IMR-90 (cell line): Measurements from ENCODE around the gene TTC7B. TPM values are rescaled to one million over a fixed set of nuclear protein-coding genes. Genes with fewer than 3 reads are reported as not detected.

Experiments used
- ATAC-seq: fragments of 200-7000 bp; cut with Tn5 transposase; 2 replicates; pipeline ENCODE4 v1.9.1; 2020; ENCODE audit warnings: low read depth, mild to moderate bottlenecking, moderate library complexity
- BruUV-seq: library from RNA; stranded (reverse); fragments of 400-500 nt; replicated peaks from 2 replicates; lab custom pipeline; 2021; lab: Mats Ljungman, UMichigan
- CTCF ChIA-PET: fragments of 300-600 bp; formaldehyde crosslinking; extraction: SDS; loops from one replicate; lab custom pipeline; 2021; ENCODE audit warnings: antibody characterized with exemption; lab: Yijun Ruan, JAX
- POLR2A ChIA-PET: fragments of 300-600 bp; sonication (Branson Sonifier 250); formaldehyde crosslinking; loops from one replicate; lab custom pipeline; 2022; ENCODE audit warnings: antibody characterized with exemption; ENCODE audit not compliant: unreplicated experiment; lab: Charles Lee
- DNase-seq: peaks from one replicate; pipeline ENCODE4 v3.0.0; 2013
- H2AFZ ChIP-seq: replicated peaks from 2 replicates; pipeline ENCODE3; 2013; ENCODE audit warnings: low read length, mild to moderate bottlenecking; ENCODE audit not compliant: poor library complexity
- H2AK5ac ChIP-seq: 2 replicates; pipeline ENCODE4 v1.6.1; 2013; ENCODE audit warnings: low read depth, low read length, inconsistent platforms
- H2AK9ac ChIP-seq: replicated peaks from 2 replicates; pipeline ENCODE3; 2013; ENCODE audit warnings: mild to moderate bottlenecking, low read depth, low read length, moderate library complexity; ENCODE audit not compliant: poor library complexity
- H2BK120ac ChIP-seq: 2 replicates; pipeline ENCODE4 v1.6.1; 2013; ENCODE audit warnings: low read depth, low read length, inconsistent platforms
- H2BK15ac ChIP-seq: 3 replicates; pipeline ENCODE4 v1.6.1; 2013; ENCODE audit warnings: low read depth, low read length, inconsistent platforms
- H2BK20ac ChIP-seq: 2 replicates; pipeline ENCODE4 v1.6.1; 2013; ENCODE audit warnings: low read depth, mild to moderate bottlenecking, inconsistent platforms, low read length, moderate library complexity
- H2BK5ac ChIP-seq: 2 replicates; pipeline ENCODE4 v1.6.1; 2013; ENCODE audit warnings: mild to moderate bottlenecking, low read depth, low read length, inconsistent platforms; ENCODE audit not compliant: poor library complexity, severe bottlenecking
- H3K14ac ChIP-seq: replicated peaks from 2 replicates; pipeline ENCODE4 v1.6.1; 2013; ENCODE audit warnings: low read depth, low read length, inconsistent platforms
- H3K18ac ChIP-seq: 2 replicates; pipeline ENCODE4 v1.6.1; 2013; ENCODE audit warnings: low read depth, low read length, control low read depth
- H3K23ac ChIP-seq: 2 replicates; pipeline ENCODE4 v1.6.1; 2013; ENCODE audit warnings: low read depth, low read length, inconsistent platforms
- H3K27ac ChIP-seq: 2 replicates; pipeline ENCODE4 v1.5.1; 2013; ENCODE audit warnings: mild to moderate bottlenecking, control low read depth, low read length; ENCODE audit not compliant: insufficient read depth
- H3K27me3 ChIP-seq: 2 replicates; pipeline ENCODE4 v1.6.1; 2013; ENCODE audit warnings: low read length; ENCODE audit not compliant: control insufficient read depth, insufficient read depth
- H3K36me3 ChIP-seq: 2 replicates; pipeline ENCODE4 v1.6.1; 2013; ENCODE audit warnings: low read length, mixed read lengths; ENCODE audit not compliant: control insufficient read depth, insufficient read depth
- H3K4ac ChIP-seq: 2 replicates; pipeline ENCODE4 v1.6.1; 2013; ENCODE audit warnings: low read depth, low read length, inconsistent platforms
- H3K4me1 ChIP-seq: 2 replicates; pipeline ENCODE4 v1.6.1; 2013; ENCODE audit warnings: low read length, mixed read lengths; ENCODE audit not compliant: control insufficient read depth, insufficient read depth
- H3K4me2 ChIP-seq: 2 replicates; pipeline ENCODE4 v1.6.1; 2013; ENCODE audit warnings: low read depth, mild to moderate bottlenecking, control low read depth, low read length, moderate library complexity
- H3K4me3 ChIP-seq: 2 replicates; pipeline ENCODE4 v1.5.1; 2013; ENCODE audit warnings: low read depth, mild to moderate bottlenecking, control low read depth, low read length, moderate library complexity; ENCODE audit not compliant: insufficient read depth
- H3K56ac ChIP-seq: 2 replicates; pipeline ENCODE4 v1.6.1; 2013; ENCODE audit warnings: low read length, inconsistent platforms; ENCODE audit not compliant: insufficient read depth; ENCODE audit errors: extremely low read depth
- H3K79me1 ChIP-seq, 2 experiments: 2 replicates each; pipeline ENCODE4 v1.6.1; 2013; ENCODE audit warnings: low read length in 2 of 2, inconsistent platforms in 1 of 2, low read depth in 1 of 2
- H3K9ac ChIP-seq: 2 replicates; pipeline ENCODE4 v1.6.1; 2013; ENCODE audit warnings: low read depth, low read length, control low read depth
- H3K9me1 ChIP-seq: 2 replicates; pipeline ENCODE4 v1.6.1; 2013; ENCODE audit warnings: low read length, inconsistent platforms; ENCODE audit not compliant: insufficient read depth
- H3K9me3 ChIP-seq: 2 replicates; pipeline ENCODE4 v1.6.1; 2013; ENCODE audit warnings: low read length; ENCODE audit not compliant: control insufficient read depth, insufficient read depth
- H4K20me1 ChIP-seq: 2 replicates; pipeline ENCODE4 v1.6.1; 2013; ENCODE audit warnings: low read length, inconsistent platforms; ENCODE audit not compliant: insufficient read depth
- H4K5ac ChIP-seq: 2 replicates; pipeline ENCODE4 v1.6.1; 2013; ENCODE audit warnings: mild to moderate bottlenecking, low read depth, low read length, control low read depth
- H4K8ac ChIP-seq, 2 experiments: 2 replicates each; pipeline ENCODE4 v1.6.1; 2013; ENCODE audit warnings: low read depth in 2 of 2, low read length in 2 of 2, control low read depth in 1 of 2, inconsistent platforms in 1 of 2
- H4K91ac ChIP-seq: 2 replicates; pipeline ENCODE4 v1.6.1; 2013; ENCODE audit warnings: low read depth, low read length, inconsistent platforms; ENCODE audit not compliant: insufficient read depth
- BHLHE40 ChIP-seq: fragments of 150-350 bp; IDR thresholded peaks from 2 replicates; pipeline ENCODE4 v1.6.1; 2016; ENCODE audit warnings: mild to moderate bottlenecking, low read depth, low read length
- CEBPB ChIP-seq: IDR thresholded peaks from 2 replicates; pipeline ENCODE4 v1.6.1; 2012; ENCODE audit warnings: low read depth, low read length, improper control_type of control experiment
- ELK1 ChIP-seq: fragments of 150-350 bp; IDR thresholded peaks from 2 replicates; pipeline ENCODE4 v1.6.1; 2016; ENCODE audit warnings: low read depth, mild to moderate bottlenecking, low read length, moderate library complexity, borderline replicate concordance
- FOS ChIP-seq: fragments of 150-350 bp; IDR thresholded peaks from 2 replicates; pipeline ENCODE4 v1.6.1; 2016; ENCODE audit warnings: low read depth, low read length
- MAFK ChIP-seq: IDR thresholded peaks from 2 replicates; pipeline ENCODE4 v1.6.1; 2012; ENCODE audit warnings: low read depth, low read length, improper control_type of control experiment
- MAZ ChIP-seq: IDR thresholded peaks from 2 replicates; pipeline ENCODE4 v1.6.1; 2012; ENCODE audit warnings: low read depth, mild to moderate bottlenecking, low read length, improper control_type of control experiment, moderate library complexity, borderline replicate concordance
- NFE2L2 ChIP-seq: fragments of 150-350 bp; IDR thresholded peaks from 2 replicates; pipeline ENCODE4 v1.6.1; 2016; ENCODE audit warnings: low read depth, mild to moderate bottlenecking, low read length
- RCOR1 ChIP-seq: IDR thresholded peaks from 2 replicates; pipeline ENCODE4 v1.6.1; 2012; ENCODE audit warnings: mild to moderate bottlenecking, low read length, improper control_type of control experiment; ENCODE audit not compliant: insufficient replicate concordance
- WGBS, 2 experiments: methylation state at CpG; one replicate each; pipeline versions ENCODE4 v1.1.5 to v1.1.7; 2013; ENCODE audit warnings: missing lambda C conversion rate in 2 of 2; ENCODE audit not compliant: insufficient read length in 1 of 2; ENCODE audit errors: extremely low coverage in 2 of 2; 5-methylcytosine and 5-hydroxymethylcytosine counted together
- dilution Hi-C: fragments of 300-500 bp; cut with HindIII; formaldehyde crosslinking; loops from one replicate; pipeline ENCODE4 v1.14.3; 2018; ENCODE audit warnings: low sequenced_read_pairs; ENCODE audit not compliant: unreplicated experiment
- in situ Hi-C: fragments of 300-500 bp; cut with MboI; formaldehyde crosslinking; loops from 3 replicates; pipeline ENCODE4 v1.14.3; 2019; ENCODE audit warnings: low sequenced_read_pairs, inconsistent platforms, mixed read lengths
- intact Hi-C: fragments of 100-400 bp; cut with micrococcal nuclease; formaldehyde crosslinking; loops from 2 replicates; pipeline ENCODE4 v1.10.0; 2022
- polyA plus RNA-seq, 3 experiments: library from polyadenylated mRNA; depleted of rRNA; stranded (reverse); fragments of >200 nt; gene quantifications; 2 replicates each; pipeline ENCODE4 v1.2.3, GENCODE V29; 2012; ENCODE audit warnings: low replicate concordance in 1 of 3
- total RNA-seq: library from RNA; depleted of rRNA; stranded (reverse); fragments of >200 nt; gene quantifications from 2 replicates; pipeline ENCODE4 v1.2.3, GENCODE V29; 2012

The TTC7B gene
- total and polyA plus RNA-seq, 2 of the 4 experiments (the other 2 are of a cell fraction) = 18.1 to 35.3 TPM

DNA sequence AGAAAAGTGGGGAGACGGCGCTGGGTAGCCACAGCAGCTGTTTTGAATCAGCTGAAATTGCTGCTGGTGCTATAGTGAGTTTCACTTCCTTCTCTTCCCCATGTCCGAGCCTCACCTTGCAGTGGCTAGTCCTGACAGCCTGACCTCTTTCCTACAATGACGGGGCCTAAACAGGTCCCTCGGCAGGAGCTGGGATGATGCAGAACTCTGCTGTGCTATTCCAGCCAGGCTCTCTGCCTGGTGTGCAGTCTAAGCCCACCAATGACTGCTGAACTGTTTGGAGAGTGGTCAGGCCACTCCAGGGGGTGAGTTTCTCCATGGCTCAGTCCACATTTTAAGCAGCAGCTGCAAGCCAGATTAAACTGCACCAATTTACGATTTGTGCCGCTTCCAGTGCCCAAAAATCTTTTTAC, 207.3 kb downstream of the TTC7B start:
- dilution Hi-C loops = no loop called here
- BruUV-seq = no TSS peak

More for the DNA sequence above, 207.3 kb downstream of the TTC7B start:
- Histone ChIP-seq H3K9me1 (no peaks in the 10 kb centered on the region), H3K18ac (no peak overlapping the region), H3K4me3 (no peak overlapping the region), H4K91ac (no peak overlapping the region), H2AK9ac (no peak overlapping the region), H2BK15ac (no peak overlapping the region), H3K56ac (no peak overlapping the region), H3K27me3 (no peaks in the 10 kb centered on the region), H3K27ac (no peak overlapping the region), H3K36me3 (peaks cover 6% of the 10 kb centered on the region; the same call in 1 of the 2 replicates), H3K79me1 (no peaks in the 10 kb centered on the region), H4K8ac (no peak overlapping the region), H3K4me2 (no peak overlapping the region), H2AFZ (no peak overlapping the region), H3K14ac (no peak overlapping the region), H2AK5ac (no peak overlapping the region), H4K5ac (no peak overlapping the region), H3K4ac (no peak overlapping the region), H4K20me1 (no peaks in the 10 kb centered on the region), H3K4me1 (peaks cover under 1% of the 10 kb centered on the region; the same call in 1 of the 2 replicates), H3K23ac (no peak overlapping the region), H2BK20ac (no peak overlapping the region), H2BK120ac (no peak overlapping the region), H2BK5ac (no peak overlapping the region), H3K9me3 (no peaks in the 10 kb centered on the region), H3K9ac (no peak overlapping the region)
- WGBS, 2 experiments = no CpG with 5 or more reads among the region's 7 CpGs
- ATAC-seq = no peak
- POLR2A ChIA-PET = no interaction called here
- TF ChIP-seq MAZ (no peak), ELK1 (no peak), RCOR1 (no peak), NFE2L2 (no peak), BHLHE40 (no peak), FOS (no peak), MAFK (no peak), CEBPB (no peak)
- in situ Hi-C loops (no loop called here), intact Hi-C loops (no loop called here)
- DNase-seq = no peak
- CTCF ChIA-PET = no interaction called here
